Trophoblast cell (in vitro differentiated cells and primary cell): ENCODE data around the gene ZBTB24.

ENCODE experiments used
- DNase-seq, 2 donors: peaks; one replicate each; pipeline ENCODE4 v3.0.0-alpha.2; 2016
- H2AFZ ChIP-seq: 2 replicates; pipeline ENCODE4 v1.6.1; 2013; ENCODE audit warnings: low read length, moderate library complexity, mild to moderate bottlenecking; ENCODE audit not compliant: insufficient read depth, poor library complexity
- H2AK5ac ChIP-seq: 2 replicates; pipeline ENCODE4 v1.6.1; 2013; ENCODE audit warnings: mild to moderate bottlenecking, low read length
- H2BK120ac ChIP-seq: 2 replicates; pipeline ENCODE4 v1.6.1; 2013; ENCODE audit warnings: low read length, mild to moderate bottlenecking, moderate library complexity; ENCODE audit not compliant: insufficient read depth, poor library complexity
- H2BK12ac ChIP-seq: 2 replicates; pipeline ENCODE4 v1.6.1; 2013; ENCODE audit warnings: mild to moderate bottlenecking, low read length, moderate library complexity
- H2BK5ac ChIP-seq: 2 replicates; pipeline ENCODE4 v1.6.1; 2013; ENCODE audit warnings: low read length, low read depth, moderate library complexity, mild to moderate bottlenecking; ENCODE audit not compliant: poor library complexity
- H3K14ac ChIP-seq: 2 replicates; pipeline ENCODE4 v1.6.1; 2013; ENCODE audit warnings: mild to moderate bottlenecking, low read length
- H3K18ac ChIP-seq: 2 replicates; pipeline ENCODE4 v1.6.1; 2013; ENCODE audit warnings: mild to moderate bottlenecking, low read length
- H3K23ac ChIP-seq: 2 replicates; pipeline ENCODE4 v1.6.1; 2013; ENCODE audit warnings: low read length
- H3K27ac ChIP-seq: 2 replicates; pipeline ENCODE4 v1.5.1; 2013; ENCODE audit warnings: low read depth, mild to moderate bottlenecking, inconsistent platforms, low read length, moderate library complexity
- H3K27me3 ChIP-seq: 2 replicates; pipeline ENCODE4 v1.6.1; 2013; ENCODE audit warnings: inconsistent platforms, mild to moderate bottlenecking, low read length, moderate library complexity; ENCODE audit not compliant: insufficient read depth
- H3K36me3 ChIP-seq, 2 experiments: 1 replicate in 1 of 2; 2 replicates in 1 of 2; pipeline ENCODE4 v1.6.1; 2013; ENCODE audit warnings: low read length in 2 of 2, mild to moderate bottlenecking in 2 of 2, moderate library complexity in 1 of 2; ENCODE audit not compliant: insufficient read depth in 2 of 2, control insufficient read depth in 1 of 2
- H3K4ac ChIP-seq: 2 replicates; pipeline ENCODE4 v1.6.1; 2013; ENCODE audit warnings: low read depth, mild to moderate bottlenecking, low read length, moderate library complexity
- H3K4me1 ChIP-seq, 2 experiments: 1 replicate in 1 of 2; 2 replicates in 1 of 2; pipeline ENCODE4 v1.6.1; 2013; ENCODE audit warnings: low read length in 2 of 2, mild to moderate bottlenecking in 2 of 2, moderate library complexity in 1 of 2; ENCODE audit not compliant: insufficient read depth in 2 of 2, control insufficient read depth in 1 of 2
- H3K4me2 ChIP-seq: 2 replicates; pipeline ENCODE4 v1.6.1; 2013; ENCODE audit warnings: inconsistent platforms, mild to moderate bottlenecking, low read length, moderate library complexity
- H3K4me3 ChIP-seq: 2 replicates; pipeline ENCODE4 v1.5.1; 2013; ENCODE audit warnings: mild to moderate bottlenecking, low read depth, low read length, inconsistent platforms
- H3K79me1 ChIP-seq: one replicate; pipeline ENCODE4 v1.6.1; 2013; ENCODE audit warnings: low read length
- H3K79me2 ChIP-seq: 2 replicates; pipeline ENCODE4 v1.6.1; 2013; ENCODE audit warnings: low read length, mild to moderate bottlenecking; ENCODE audit not compliant: control insufficient read depth, insufficient read depth, poor library complexity
- H3K9ac ChIP-seq: 2 replicates; pipeline ENCODE4 v1.6.1; 2013; ENCODE audit warnings: mild to moderate bottlenecking, low read length
- H3K9me3 ChIP-seq: 2 replicates; pipeline ENCODE4 v1.6.1; 2013; ENCODE audit warnings: low read depth, mild to moderate bottlenecking, control low read depth, inconsistent platforms, low read length; ENCODE audit not compliant: insufficient read depth
- H4K12ac ChIP-seq: 2 replicates; pipeline ENCODE4 v1.6.1; 2013; ENCODE audit warnings: low read depth, mild to moderate bottlenecking, low read length, moderate library complexity
- H4K8ac ChIP-seq: 2 replicates; pipeline ENCODE4 v1.6.1; 2013; ENCODE audit warnings: low read depth, mild to moderate bottlenecking, low read length, moderate library complexity
- H4K91ac ChIP-seq: one replicate; pipeline ENCODE4 v1.6.1; 2013; ENCODE audit warnings: low read depth, mild to moderate bottlenecking, low read length, moderate library complexity
- WGBS: extraction: QIAGEN DNeasy Blood & Tissue Kit; methylation state at CpG from one replicate; pipeline ENCODE4 v1.1.7; 2013; ENCODE audit warnings: missing lambda C conversion rate; ENCODE audit not compliant: insufficient read length, insufficient coverage; ENCODE audit errors: extremely low coverage; 5-methylcytosine and 5-hydroxymethylcytosine counted together

ZBTB24 gene

GRCh38 chr6:109474995-109475394 lies 8.0 kb downstream of the ZBTB24 start:
- H4K91ac ChIP-seq: no peak overlapping the region
- no CpG with 5 or more reads among the region's 4 CpGs for WGBS

DNA sequence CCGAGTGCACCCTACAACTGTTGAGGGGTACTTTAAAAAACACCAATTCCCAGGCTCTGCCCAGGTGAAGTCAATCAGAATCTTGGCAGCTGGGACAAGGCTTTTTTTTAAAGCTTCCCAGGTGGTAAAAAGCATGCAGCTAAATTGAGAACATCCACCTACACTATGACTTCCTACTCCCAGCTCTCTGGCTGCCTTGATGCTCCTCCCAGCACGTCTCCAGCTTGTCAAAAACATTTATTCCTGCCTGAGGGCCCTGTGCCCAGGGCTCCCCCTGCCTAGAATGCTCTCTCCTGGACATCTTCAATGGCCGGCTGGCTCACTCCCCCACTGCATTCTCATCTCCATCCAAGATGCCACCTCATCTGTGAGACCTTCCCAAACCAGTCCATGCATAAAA lies 9.9 kb downstream of the ZBTB24 start:
- H2BK120ac ChIP-seq: no peak overlapping the region
- H2AFZ ChIP-seq: no peak overlapping the region
- no peak overlapping the region for H3K4me2 ChIP-seq
- H3K4ac ChIP-seq: no peak overlapping the region
- H4K8ac ChIP-seq: no peak overlapping the region
- no peaks in the 10 kb centered on the region for H3K27me3 ChIP-seq
- H3K4me1 ChIP-seq: peaks cover 0 to 4% of the 10 kb centered on the region in 2 experiments
- no peak overlapping the region for H3K4me3 ChIP-seq
- H3K14ac ChIP-seq: no peak overlapping the region
- peaks cover 1% of the 10 kb centered on the region for H3K9me3 ChIP-seq
- no peak overlapping the region for H4K12ac ChIP-seq
- no peak overlapping the region for H4K91ac ChIP-seq
- H3K23ac ChIP-seq: no peak overlapping the region
- H2BK5ac ChIP-seq: no peak overlapping the region
- H3K27ac ChIP-seq: no peak overlapping the region
- no peak for DNase-seq
- no peak overlapping the region for H3K9ac ChIP-seq
- H2BK12ac ChIP-seq: no peak overlapping the region
- H3K79me1 ChIP-seq: no peaks in the 10 kb centered on the region
- WGBS: no CpG with 5 or more reads among the region's 3 CpGs
- H3K18ac ChIP-seq: no peak overlapping the region
- no peaks in the 10 kb centered on the region for H3K79me2 ChIP-seq
- H3K36me3 ChIP-seq: peaks cover 20 to 51% of the 10 kb centered on the region in 2 experiments
- H2AK5ac ChIP-seq: no peak overlapping the region

More at GRCh38 chr6:109474995-109475394, 8.0 kb downstream of the ZBTB24 start:
- Histone ChIP-seq H4K12ac (no peak overlapping the region), H2AK5ac (no peak overlapping the region), H3K79me2 (no peaks in the 10 kb centered on the region), H4K8ac (no peak overlapping the region), H3K18ac (no peak overlapping the region), H2AFZ (no peak overlapping the region), H2BK5ac (no peak overlapping the region), H2BK12ac (no peak overlapping the region), H3K27ac (no peak overlapping the region), H3K9ac (no peak overlapping the region), H2BK120ac (no peak overlapping the region), H3K14ac (no peak overlapping the region), H3K23ac (no peak overlapping the region), H3K36me3 (peaks cover 20 to 43% of the 10 kb centered on the region in 2 experiments), H3K4me2 (no peak overlapping the region), H3K27me3 (no peaks in the 10 kb centered on the region), H3K4me3 (no peak overlapping the region), H3K79me1 (no peaks in the 10 kb centered on the region), H3K9me3 (peaks cover 1% of the 10 kb centered on the region), H3K4me1 (peaks cover 0 to 4% of the 10 kb centered on the region in 2 experiments), H3K4ac (no peak overlapping the region)
- no peak for DNase-seq

- Histone ChIP-seq H3K9me3 (peaks cover 1% of the 10 kb centered on the region), H2AK5ac (no peak overlapping the region), H4K8ac (no peak overlapping the region), H2BK12ac (no peak overlapping the region), H3K9ac (no peak overlapping the region), H3K36me3 (peaks cover 20 to 50% of the 10 kb centered on the region in 2 experiments), H2BK120ac (no peak overlapping the region), H3K18ac (no peak overlapping the region), H3K27me3 (no peaks in the 10 kb centered on the region), H3K4me1 (peaks cover 0 to 2% of the 10 kb centered on the region in 2 experiments), H3K27ac (no peak overlapping the region), H3K4me3 (no peak overlapping the region), H2AFZ (no peak overlapping the region), H3K79me2 (no peaks in the 10 kb centered on the region), H4K91ac (no peak overlapping the region), H3K14ac (no peak overlapping the region), H3K79me1 (no peaks in the 10 kb centered on the region), H3K23ac (no peak overlapping the region), H3K4ac (no peak overlapping the region), H3K4me2 (no peak overlapping the region), H2BK5ac (no peak overlapping the region), H4K12ac (no peak overlapping the region)
- no peak for DNase-seq
- WGBS: no CpG with 5 or more reads among the region's 9 CpGs
Observed at GRCh38 chr6:109472132-109472995, 10.7 kb downstream of the ZBTB24 start.

DNA sequence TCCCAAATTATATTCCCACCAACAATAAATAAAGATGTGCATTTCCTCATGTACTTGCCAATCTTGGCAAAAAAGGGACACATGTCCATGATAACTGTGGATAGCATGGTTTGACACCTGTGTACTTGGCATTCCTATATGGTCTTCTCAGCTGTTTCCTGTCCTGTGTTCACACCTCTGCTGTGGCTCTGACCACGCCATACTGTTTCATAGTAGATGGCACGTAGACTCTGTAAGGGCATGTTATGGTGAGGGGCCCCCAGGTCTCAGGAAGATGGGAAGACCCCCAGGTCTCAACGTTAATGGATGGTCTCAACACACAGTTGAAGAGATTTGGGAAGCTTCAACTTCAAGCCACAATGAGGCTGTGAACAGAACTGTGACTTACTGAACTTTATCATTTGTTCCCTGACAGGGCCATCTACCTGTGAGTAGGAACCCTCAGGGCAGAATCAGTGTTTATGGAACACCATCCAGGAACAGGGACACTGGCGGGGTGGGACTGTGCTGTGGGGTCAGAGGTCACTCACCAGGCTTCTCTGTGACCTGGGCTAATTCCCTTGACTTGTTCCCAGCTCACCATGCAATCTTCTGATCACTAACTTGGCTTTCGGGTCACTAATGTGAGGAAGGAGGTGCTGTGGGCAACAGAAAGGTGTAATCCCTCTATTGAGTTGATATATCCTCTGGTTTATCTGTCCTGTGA lies 11.8 kb downstream of the ZBTB24 start:
- no peak overlapping the region for H3K23ac ChIP-seq
- no CpG with 5 or more reads among the region's 5 CpGs for WGBS
- H4K91ac ChIP-seq: no peak overlapping the region
- H2BK120ac ChIP-seq: no peak overlapping the region
- no peak overlapping the region for H3K9ac ChIP-seq
- H3K18ac ChIP-seq: no peak overlapping the region
- no peak overlapping the region for H2BK12ac ChIP-seq
- peaks cover 20 to 49% of the 10 kb centered on the region in 2 experiments for H3K36me3 ChIP-seq
- no peak overlapping the region for H2AK5ac ChIP-seq
- no peaks in the 10 kb centered on the region for H3K9me3 ChIP-seq
- no peaks in the 10 kb centered on the region for H3K79me1 ChIP-seq
- no peak overlapping the region for H4K12ac ChIP-seq
- H3K79me2 ChIP-seq: no peaks in the 10 kb centered on the region
- DNase-seq: no peak
- H3K14ac ChIP-seq: no peak overlapping the region
- no peak overlapping the region for H2BK5ac ChIP-seq
- no peak overlapping the region for H3K27ac ChIP-seq
- H3K4me1 ChIP-seq: peaks cover 0 to 2% of the 10 kb centered on the region in 2 experiments
- H3K4me2 ChIP-seq: no peak overlapping the region
- H3K4me3 ChIP-seq: no peak overlapping the region
- H4K8ac ChIP-seq: no peak overlapping the region
- H2AFZ ChIP-seq: no peak overlapping the region
- H3K27me3 ChIP-seq: no peaks in the 10 kb centered on the region
- no peak overlapping the region for H3K4ac ChIP-seq
